ENCODE measurements around the gene RAMP1. TPM values are rescaled to one million over a fixed set of nuclear protein-coding genes. Genes with fewer than 3 reads are reported as not detected.

RAMP1 gene
- total RNA-seq, 1 donor from 2014 or later = 26.3 TPM

Other genes with a start within 250 kb of the RAMP1 start
- 84.8 TPM for gene LRRFIP1, start 232.0 kb upstream of the RAMP1 start, total RNA-seq
- 1.2 TPM for gene RBM44, start 60.8 kb upstream of the RAMP1 start, total RNA-seq
- 32.6 TPM for gene UBE2F, start 107.4 kb downstream of the RAMP1 start, total RNA-seq
- gene SCLY, start 201.4 kb downstream of the RAMP1 start, total RNA-seq = 15.1 TPM
- not detected for gene ESPNL, start 240.7 kb downstream of the RAMP1 start, total RNA-seq